HAP-1 (cell line): ENCODE results near the gene ZDHHC11B.
A peak's percentile ranks its signal among the peaks of the same experiment; 100 is the strongest.

ENCODE experiments used
- DNase-seq, 2 experiments: peaks; one replicate each; pipeline ENCODE4 v3.0.0-alpha.2; 2016 to 2020; ENCODE audit warnings: low spot score in 2 of 2
- H3K27me3 ChIP-seq: fragments of 250-450 bp; sonication (Bioruptor Pico); 2 replicates; pipeline ENCODE4 v1.5.1; 2020; ENCODE audit warnings: low read depth, mild to moderate bottlenecking, moderate library complexity
- H3K36me3 ChIP-seq: fragments of 250-450 bp; sonication (Bioruptor Pico); replicated peaks from 2 replicates; pipeline ENCODE4 v1.5.1; 2020; ENCODE audit warnings: mild to moderate bottlenecking
- H3K4me1 ChIP-seq: fragments of 250-450 bp; sonication (Bioruptor Pico); 2 replicates; pipeline ENCODE4 v1.5.1; 2020; ENCODE audit warnings: mild to moderate bottlenecking
- H3K4me3 ChIP-seq: fragments of 250-450 bp; sonication (Bioruptor Pico); 2 replicates; pipeline ENCODE4 v1.5.1; 2020; ENCODE audit warnings: mild to moderate bottlenecking, moderate library complexity
- H3K9me3 ChIP-seq: fragments of 250-450 bp; sonication (Bioruptor Pico); 2 replicates; pipeline ENCODE4 v1.5.1; 2020; ENCODE audit warnings: mild to moderate bottlenecking, moderate library complexity
- in situ Hi-C: fragments of 300-500 bp; cut with MboI; formaldehyde crosslinking; loops from 3 replicates; pipeline ENCODE4 v1.14.3; 2020; ENCODE audit warnings: low sequenced_read_pairs, inconsistent platforms, mixed read lengths

The ZDHHC11B gene

DNA sequence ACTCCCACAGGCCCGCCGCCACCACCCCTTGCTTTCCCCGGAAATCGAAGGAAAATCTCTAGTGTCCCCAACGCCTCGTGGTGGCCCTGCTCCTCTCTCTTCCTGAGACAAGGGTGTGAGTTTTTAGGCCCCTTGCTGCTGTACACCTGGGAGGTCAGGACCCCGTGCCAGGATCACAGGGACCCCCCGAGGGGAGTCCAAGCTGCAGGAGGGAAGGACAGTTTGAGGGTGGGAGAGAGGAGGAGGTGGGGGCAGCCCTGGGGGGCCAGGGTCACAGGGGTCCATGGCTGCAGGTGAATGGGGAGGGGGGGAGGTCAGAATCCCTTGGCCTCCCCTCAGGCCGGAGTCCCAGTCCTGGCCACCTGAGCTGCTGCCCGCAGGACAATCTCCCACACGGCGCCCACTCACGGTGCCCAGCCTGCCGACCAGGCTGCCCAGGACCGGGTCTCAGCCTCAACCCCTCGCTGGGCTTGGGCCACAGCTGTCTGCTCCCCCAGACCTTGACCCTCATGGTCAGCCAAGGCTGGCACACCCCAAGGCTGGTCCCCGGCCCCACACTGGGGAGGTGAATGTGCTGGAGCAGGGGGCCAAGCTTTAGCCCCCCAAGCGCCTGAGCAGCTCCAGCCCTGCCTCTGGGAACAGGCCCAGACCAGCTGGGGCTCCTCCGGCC lies 111.2 kb downstream of the ZDHHC11B start:
- no peak for DNase-seq
- in situ Hi-C loops: loop anchor here (10.0 kb wide), 1 partner anchor 222 kb away; the partner anchor contains the start of genes BRD9 and TRIP13
- H3K27me3 ChIP-seq: no peaks in the 10 kb centered on the region
- H3K4me1 ChIP-seq: peaks cover 16% of the 10 kb centered on the region
- peaks cover 6% of the 10 kb centered on the region for H3K36me3 ChIP-seq
- no peaks in the 10 kb centered on the region for H3K9me3 ChIP-seq
- H3K4me3 ChIP-seq: no peak overlapping the region

DNA sequence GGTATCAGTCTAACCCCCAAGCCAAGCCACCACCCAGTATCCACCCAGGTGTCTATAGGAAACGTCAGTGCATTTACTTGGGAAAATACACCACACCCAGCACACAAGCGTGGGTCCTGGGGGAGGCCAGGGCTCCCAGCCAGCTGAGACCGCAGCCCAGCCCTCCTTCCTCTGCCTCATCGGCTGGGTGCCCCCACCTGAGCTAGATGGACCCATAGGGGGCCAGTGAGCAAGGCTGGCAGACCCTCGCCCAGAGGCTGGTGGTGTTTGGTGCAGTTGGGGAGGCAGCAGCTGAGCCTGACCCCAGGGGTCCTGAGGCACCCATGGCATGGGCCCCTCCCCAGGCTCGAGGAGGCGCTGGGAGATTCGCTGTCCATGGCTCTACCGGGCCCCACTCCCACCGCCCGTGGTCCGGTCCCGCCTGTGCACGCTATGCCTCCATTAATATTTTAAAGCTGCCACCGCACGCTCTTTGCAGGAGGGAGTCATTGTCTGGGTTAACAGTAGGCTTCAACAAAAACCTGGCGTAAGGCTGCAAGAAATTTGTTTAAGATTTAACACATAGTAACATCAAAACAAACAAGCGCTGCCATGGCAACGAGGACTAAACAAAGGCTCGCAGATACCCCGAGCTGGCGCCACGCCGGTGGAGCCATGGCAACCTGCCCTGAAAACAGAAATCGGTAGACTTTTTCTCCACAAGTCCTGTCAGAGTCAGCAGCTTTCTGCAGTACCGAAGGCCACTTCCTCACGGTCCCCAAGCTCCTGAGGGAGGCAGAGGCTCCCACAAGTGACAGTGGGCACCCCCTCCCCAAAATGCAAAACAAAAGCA lies 112.0 kb downstream of the ZDHHC11B start:
- Histone ChIP-seq H3K9me3 (no peaks in the 10 kb centered on the region), H3K36me3 (peaks cover 6% of the 10 kb centered on the region), H3K4me3 (no peak overlapping the region), H3K27me3 (no peaks in the 10 kb centered on the region), H3K4me1 (peaks cover 16% of the 10 kb centered on the region)
- DNase-seq: peak; percentile 79 to 95
- in situ Hi-C loops: loop anchor here (10.0 kb wide), 1 partner anchor 222 kb away; the partner anchor contains the start of genes BRD9 and TRIP13

DNA sequence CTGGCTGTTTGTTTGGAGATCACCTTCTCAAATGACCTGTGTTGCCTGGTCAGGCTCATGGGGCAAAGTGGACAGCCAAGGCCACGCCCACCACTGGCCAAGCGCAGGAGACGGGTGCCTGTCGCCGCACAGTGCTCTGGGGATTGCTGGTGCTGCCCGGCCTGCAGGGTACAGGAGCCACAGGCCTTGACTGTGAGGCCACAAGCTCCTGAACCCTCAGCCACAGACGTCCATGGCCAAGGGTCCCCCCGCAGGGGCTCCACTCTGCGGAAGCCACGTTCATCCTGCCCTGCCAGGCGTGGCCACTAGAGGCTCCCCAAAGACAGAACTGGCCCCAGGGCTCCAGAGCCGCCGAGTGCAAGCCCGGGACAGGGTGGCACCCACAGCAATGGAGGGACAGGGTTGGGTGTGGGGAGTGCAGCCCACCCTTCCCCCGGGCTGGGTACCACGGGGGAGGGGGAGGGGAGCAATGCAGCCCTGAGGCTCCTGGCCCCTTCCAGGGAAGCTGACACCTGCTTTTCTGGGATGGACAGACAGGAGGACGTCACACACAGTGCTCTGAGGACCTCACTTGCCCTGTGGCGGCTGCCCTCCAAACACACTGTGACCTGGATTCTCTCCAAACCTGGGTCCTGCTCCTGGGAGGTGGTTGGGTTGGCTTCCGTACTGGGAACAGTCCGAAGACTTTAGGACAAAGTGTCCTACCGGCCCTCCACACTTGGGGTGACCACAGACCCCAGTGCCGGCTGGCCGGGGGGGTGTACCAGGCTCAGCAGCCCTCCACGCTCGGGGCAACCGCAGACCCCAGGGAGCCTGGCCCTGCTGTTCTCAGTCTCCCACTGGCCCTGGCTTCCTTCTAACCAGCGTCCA lies 112.8 kb downstream of the ZDHHC11B start:
- peaks cover 14% of the 10 kb centered on the region for H3K36me3 ChIP-seq
- in situ Hi-C loops: loop anchor here (10.0 kb wide), 1 partner anchor 223 kb away; the partner anchor contains the start of genes BRD9 and TRIP13
- DNase-seq: peak; percentile 57 to 89
- no peaks in the 10 kb centered on the region for H3K9me3 ChIP-seq
- no peaks in the 10 kb centered on the region for H3K27me3 ChIP-seq
- no peak overlapping the region for H3K4me3 ChIP-seq
- peaks cover 16% of the 10 kb centered on the region for H3K4me1 ChIP-seq

DNA sequence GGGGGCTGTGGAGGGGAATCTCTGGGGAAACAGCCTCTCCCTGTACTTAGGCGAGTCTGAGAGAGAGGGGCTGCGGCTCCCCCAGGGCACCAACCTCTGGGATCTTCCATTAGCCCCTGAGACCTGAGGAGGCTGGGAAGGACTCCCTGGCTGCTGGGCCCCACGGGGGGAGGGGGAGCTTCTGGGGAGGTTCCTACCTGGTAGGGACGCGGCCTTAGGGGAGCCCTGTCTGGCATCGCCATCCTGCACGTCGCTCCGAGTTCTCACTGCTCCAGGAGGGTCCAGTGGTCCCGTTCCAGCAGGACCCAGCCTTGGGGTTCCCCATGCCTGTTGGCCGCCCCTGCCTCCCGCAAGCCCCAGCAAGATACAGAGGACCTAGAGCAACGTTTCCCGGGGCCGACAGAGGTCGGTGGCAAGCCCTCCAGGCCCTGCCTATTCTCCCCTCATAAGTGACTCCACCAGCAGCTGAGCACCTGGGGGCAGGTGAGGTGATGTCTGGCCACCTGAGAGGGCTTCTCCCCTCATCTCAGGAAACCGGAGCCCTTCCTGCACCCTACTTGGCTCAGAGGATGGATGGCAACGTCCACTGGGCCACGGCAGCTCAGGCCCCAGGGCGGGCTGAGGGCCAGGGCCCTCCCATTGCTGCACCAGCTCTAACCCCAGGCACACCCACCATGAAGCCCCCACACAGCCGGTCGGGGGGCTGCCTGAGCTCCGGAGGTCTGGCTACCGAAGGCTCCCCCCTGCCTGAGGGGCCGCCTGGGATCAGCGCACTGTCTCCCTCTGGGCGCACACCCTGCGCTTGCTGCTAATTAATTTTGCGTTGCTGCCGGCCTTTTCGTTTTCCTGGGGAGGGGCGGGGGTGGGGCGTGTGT lies 113.9 kb downstream of the ZDHHC11B start:
- Histone ChIP-seq H3K4me1 (peaks cover 16% of the 10 kb centered on the region), H3K9me3 (no peaks in the 10 kb centered on the region), H3K27me3 (no peaks in the 10 kb centered on the region), H3K4me3 (no peak overlapping the region), H3K36me3 (peaks cover 14% of the 10 kb centered on the region)
- no peak for DNase-seq
- in situ Hi-C loops: loop anchor here (10.0 kb wide), 1 partner anchor 224 kb away; the partner anchor contains the start of genes BRD9 and TRIP13

DNA sequence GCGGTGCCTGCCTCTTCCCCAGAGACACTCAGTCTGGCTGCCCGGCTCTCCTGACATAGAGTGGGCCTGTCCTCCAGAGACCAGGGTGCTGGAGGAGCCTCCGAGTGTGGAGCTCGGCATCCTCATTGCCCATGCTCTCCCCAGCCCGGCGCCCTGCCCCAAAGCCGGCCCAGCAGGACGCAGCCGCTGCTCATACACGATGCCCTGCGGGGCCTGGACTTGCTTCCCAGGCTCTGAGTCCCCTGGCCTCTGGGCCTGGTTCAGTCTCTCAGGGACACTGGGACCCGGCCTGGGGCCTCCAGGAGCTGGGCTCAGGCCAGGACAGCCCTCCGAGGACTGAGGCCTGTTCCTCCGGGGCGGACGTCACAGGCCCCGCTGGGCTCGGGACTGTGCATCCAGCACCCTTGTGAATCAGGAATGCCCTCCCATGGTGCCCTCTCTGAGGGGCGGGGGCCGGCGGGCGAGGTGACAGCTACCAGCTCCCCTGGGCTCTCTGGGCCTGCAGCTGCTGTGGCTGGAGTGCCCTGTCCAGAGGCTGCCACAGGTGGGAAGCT lies 114.6 kb downstream of the ZDHHC11B start:
- H3K9me3 ChIP-seq: no peaks in the 10 kb centered on the region
- H3K36me3 ChIP-seq: peaks cover 15% of the 10 kb centered on the region
- in situ Hi-C loops: loop anchor here (10.0 kb wide), 1 partner anchor 225 kb away; the partner anchor contains the start of genes BRD9 and TRIP13
- DNase-seq: no peak
- no peak overlapping the region for H3K4me3 ChIP-seq
- H3K4me1 ChIP-seq: peaks cover 16% of the 10 kb centered on the region
- no peaks in the 10 kb centered on the region for H3K27me3 ChIP-seq

DNA sequence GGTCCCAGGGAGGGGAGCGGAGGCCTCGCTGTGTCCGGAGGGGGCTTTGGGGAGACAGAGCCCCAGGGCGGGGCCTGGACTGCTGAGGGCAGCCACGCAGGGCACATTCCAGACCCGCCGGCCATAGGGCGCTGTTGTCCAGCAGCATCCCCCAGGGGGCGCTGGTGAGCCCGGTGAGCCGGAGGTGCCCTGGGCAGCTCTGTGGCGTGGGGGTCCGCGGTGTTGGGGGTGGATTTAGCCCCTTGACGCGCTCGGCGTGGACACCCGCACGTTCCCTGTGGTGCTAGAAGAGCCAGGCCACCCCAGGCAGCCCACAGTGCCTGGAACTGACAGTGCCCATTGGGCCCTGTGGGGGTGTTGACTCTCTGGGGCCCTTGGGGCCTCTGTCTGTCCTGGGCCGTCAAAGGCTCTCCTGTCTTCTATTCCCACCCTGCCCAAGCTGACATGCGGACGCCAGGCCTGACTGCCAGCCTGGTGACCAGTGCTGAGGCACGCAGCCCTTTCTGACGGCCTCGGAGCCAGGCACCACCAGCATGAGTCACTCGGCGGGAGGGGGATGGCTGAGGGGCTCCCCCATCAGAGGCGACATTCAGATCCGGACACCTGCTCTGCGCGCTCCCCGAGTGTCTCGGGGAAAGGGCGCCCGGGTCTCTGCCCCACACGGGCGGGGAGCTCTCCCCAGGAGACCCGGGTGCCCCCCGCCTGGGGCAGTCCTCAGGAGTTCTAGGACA lies 115.3 kb downstream of the ZDHHC11B start:
- Histone ChIP-seq H3K4me3 (no peak overlapping the region), H3K9me3 (no peaks in the 10 kb centered on the region), H3K36me3 (peaks cover 22% of the 10 kb centered on the region), H3K27me3 (no peaks in the 10 kb centered on the region), H3K4me1 (peaks cover 16% of the 10 kb centered on the region)
- DNase-seq: peak in 1 of 2 experiments; percentile 74
- in situ Hi-C loops: no loop called here

DNA sequence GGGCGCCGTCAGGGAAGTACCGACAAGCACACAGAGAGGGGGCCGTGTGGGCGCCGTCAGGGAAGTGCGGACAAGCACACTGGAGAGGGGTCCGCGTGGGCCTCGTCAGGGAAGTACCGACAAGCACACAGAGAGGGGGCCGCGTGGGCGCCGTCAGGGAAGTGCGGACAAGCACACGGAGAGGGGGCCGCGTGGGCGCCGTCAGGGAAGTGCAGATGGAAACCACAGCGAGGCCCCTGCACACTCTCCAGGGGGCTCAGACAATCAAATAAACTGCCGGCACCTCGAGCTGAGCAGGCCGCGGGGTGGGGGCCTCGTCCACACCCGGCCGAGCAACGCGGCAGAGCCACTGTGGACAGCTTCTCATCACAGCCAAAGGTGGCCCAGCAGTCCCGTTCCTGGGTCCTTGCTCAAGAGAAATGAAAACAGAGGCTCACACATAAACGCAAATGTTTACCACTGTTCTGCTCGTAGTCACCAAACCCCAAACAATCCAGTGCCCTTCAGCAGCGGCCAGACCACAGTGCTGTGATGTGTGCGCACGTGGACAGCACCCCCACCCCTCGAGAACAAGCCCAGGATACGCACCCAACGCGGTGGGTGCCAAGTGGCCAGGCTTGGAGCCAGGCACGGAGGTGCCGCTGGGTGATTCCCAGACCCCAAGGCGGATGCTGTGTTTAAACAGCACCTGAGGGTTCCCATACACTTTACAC lies 116.1 kb downstream of the ZDHHC11B start:
- peaks cover 30% of the 10 kb centered on the region for H3K36me3 ChIP-seq
- H3K4me3 ChIP-seq: no peak overlapping the region
- peaks cover 15% of the 10 kb centered on the region for H3K4me1 ChIP-seq
- no peaks in the 10 kb centered on the region for H3K27me3 ChIP-seq
- H3K9me3 ChIP-seq: no peaks in the 10 kb centered on the region
- in situ Hi-C loops: no loop called here
- no peak for DNase-seq

DNA sequence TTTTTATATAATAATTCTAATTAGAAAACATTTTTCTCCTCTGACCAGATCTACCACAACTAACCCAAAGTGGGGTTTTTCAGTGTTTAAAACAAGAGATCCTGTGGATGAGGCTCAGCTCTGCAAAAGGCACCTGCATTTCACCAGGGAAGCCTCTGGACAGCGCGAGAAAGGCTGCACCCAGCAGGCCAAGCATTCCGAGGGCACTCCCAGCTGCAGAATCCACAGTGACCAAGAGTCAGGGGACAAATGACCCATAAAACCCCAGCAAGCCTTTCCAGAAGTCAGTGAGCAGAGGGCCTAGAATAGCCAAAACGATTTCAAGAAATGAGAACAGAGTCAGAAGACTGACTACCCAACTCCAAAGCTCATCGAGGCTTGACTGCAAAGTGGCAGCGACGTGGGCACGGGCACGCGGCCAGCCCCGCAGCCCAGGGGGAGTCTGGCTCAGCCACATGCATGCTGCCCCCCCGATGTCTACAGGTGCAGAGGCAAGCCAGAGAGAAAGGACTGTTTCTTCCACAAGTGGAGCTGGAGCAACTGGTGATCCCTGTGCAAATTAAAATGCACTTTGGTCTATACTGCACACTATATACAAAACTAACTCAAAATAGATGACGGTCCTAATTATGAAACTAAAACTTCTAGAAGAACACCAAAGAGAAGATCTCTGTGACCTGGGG lies 117.6 kb downstream of the ZDHHC11B start:
- Histone ChIP-seq H3K36me3 (peaks cover 39% of the 10 kb centered on the region), H3K27me3 (no peaks in the 10 kb centered on the region), H3K9me3 (no peaks in the 10 kb centered on the region), H3K4me1 (peaks cover 3% of the 10 kb centered on the region), H3K4me3 (no peak overlapping the region)
- in situ Hi-C loops: no loop called here
- DNase-seq: no peak

DNA sequence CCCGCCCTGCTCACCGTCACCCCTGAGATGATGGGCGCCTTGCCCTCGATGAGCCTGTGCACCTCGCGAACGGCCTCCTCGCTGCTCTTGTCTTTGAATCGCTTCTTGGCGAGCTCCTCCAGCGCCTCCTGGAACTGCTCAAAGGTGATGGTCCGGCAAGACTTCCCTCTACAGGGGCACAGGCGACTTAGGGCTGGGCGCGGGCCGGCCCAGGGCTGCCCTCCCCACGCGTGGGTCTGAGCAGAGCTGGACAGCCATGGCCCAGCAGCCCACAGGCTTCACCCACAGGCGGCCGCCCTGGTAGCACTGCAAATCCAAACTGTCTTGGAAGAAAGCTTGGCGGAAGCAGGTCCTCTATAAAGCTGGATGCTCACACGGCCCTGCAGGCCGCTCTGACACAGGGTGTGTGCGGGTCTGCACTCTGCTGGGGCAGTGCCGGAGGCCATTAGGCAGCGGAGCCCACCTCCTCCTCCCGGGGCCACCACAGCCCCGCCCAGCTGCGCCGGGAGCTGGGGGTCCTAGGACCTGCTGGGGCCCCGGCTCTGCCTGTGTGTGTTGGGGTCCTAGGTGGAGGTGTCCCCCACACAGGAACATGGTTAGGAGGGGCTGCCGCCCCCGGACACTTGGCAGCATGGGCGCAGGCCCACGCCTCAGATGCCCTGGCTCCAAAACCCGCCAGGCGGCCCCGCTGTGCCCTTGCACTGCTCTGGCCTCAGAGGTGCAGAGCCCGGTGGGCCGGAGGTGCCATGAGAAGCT lies 118.4 kb downstream of the ZDHHC11B start:
- in situ Hi-C loops: no loop called here
- Histone ChIP-seq H3K9me3 (no peaks in the 10 kb centered on the region), H3K4me3 (no peak overlapping the region), H3K4me1 (no peaks in the 10 kb centered on the region), H3K36me3 (peaks cover 45% of the 10 kb centered on the region), H3K27me3 (no peaks in the 10 kb centered on the region)
- DNase-seq: no peak

DNA sequence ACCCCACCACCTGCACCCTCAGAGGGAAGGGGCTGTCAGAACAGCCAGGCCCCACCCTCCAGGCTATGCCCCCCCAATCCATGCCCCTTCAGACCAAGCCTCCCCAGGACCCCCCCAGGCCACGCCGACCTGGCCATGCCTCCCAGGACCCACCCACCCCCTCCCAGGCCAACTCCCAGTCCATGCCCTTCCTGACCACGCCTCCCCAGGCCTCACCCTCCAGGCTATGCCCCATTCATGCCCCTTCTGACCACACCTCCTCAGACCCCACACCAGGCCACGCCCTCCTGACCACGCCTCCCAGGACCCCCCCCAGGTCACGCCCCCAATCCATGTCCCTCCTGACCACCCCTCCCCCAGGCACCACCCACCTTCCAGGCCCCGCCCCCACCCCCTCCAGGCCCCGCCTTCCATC lies 119.0 kb downstream of the ZDHHC11B start:
- Histone ChIP-seq H3K4me1 (no peaks in the 10 kb centered on the region), H3K27me3 (no peaks in the 10 kb centered on the region), H3K9me3 (no peaks in the 10 kb centered on the region), H3K4me3 (no peak overlapping the region), H3K36me3 (peaks cover 49% of the 10 kb centered on the region)
- in situ Hi-C loops: no loop called here
- peak in 1 of 2 experiments; percentile 51 for DNase-seq

DNA sequence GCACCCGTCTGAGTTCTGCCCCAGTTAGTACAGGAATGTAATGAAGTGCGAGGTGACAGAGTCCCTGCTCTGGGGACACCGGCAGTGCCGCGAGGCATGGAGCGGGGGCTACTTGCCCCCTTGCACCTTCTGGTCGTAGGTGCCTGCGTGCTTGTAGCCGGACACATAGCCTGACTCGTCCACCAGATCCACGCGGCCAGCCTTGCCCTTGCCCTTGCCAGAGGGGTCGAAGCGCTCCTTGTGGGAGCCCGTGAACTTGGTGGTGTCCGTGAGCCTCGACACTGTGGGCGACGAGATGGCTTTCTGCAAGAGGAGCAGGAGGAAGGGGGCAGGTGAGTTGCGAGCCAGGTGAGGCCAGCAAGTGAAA lies 119.6 kb downstream of the ZDHHC11B start:
- H3K4me1 ChIP-seq: no peaks in the 10 kb centered on the region
- no peaks in the 10 kb centered on the region; the same call in 1 of the 2 replicates for H3K9me3 ChIP-seq
- no peaks in the 10 kb centered on the region for H3K27me3 ChIP-seq
- in situ Hi-C loops: no loop called here
- H3K4me3 ChIP-seq: no peak overlapping the region
- peaks cover 54% of the 10 kb centered on the region for H3K36me3 ChIP-seq
- no peak for DNase-seq
